Head of caudate nucleus (tissue), 42 donors: ENCODE results near the gene RXRG.

ENCODE experiments used
- DNase-seq, 42 donors: peaks; one replicate each; pipeline versions ENCODE4 v3.0.0 to v3.0.0-alpha.2; 2020 to 2021; ENCODE audit warnings: mixed read lengths in 7 of 42
- intact Hi-C: fragments of 100-400 bp; cut with DNase I; formaldehyde crosslinking; loops from one replicate; pipeline ENCODE4 v1.15.0; 2022

Gene RXRG

GRCh38 chr1:165353731-165354671, 90.9 kb downstream of the RXRG start:
- DNase-seq = no peak
- intact Hi-C loops = no loop called here

GRCh38 chr1:165352442-165353293, 92.3 kb downstream of the RXRG start:
- DNase-seq = no peak
- intact Hi-C loops = no loop called here

GRCh38 chr1:165351863-165352441, 93.0 kb downstream of the RXRG start:
- intact Hi-C loops = no loop called here
- DNase-seq = no peak
